CD14-positive monocyte (primary cell): ENCODE results near the gene FHL3. TPM values are rescaled to one million over a fixed set of nuclear protein-coding genes. Genes with fewer than 3 reads are reported as not detected.
A peak's percentile ranks its signal among the peaks of the same experiment; 100 is the strongest.

ENCODE experiments used
- DNase-seq, 3 donors: peaks; one replicate each; pipeline ENCODE4 v3.0.0-alpha.2; 2011 to 2022
- H2AFZ ChIP-seq: 2 replicates; pipeline ENCODE4 v1.6.0; 2012; ENCODE audit warnings: mild to moderate bottlenecking, low read depth, low read length, inconsistent platforms; ENCODE audit not compliant: insufficient read depth, poor library complexity, severe bottlenecking
- H3K27ac ChIP-seq, 2 donors: 1 replicate in 1 of 2; 2 replicates in 1 of 2; pipeline ENCODE4 v1.5.1; 2012 to 2013; ENCODE audit warnings: low read length in 2 of 2, control low read depth in 1 of 2, inconsistent platforms in 1 of 2, low read depth in 1 of 2, mild to moderate bottlenecking in 1 of 2
- H3K27me3 ChIP-seq, 2 donors: one replicate each; pipeline versions ENCODE4 v1.6.0 to v1.6.1; 2011 to 2013; ENCODE audit warnings: low read length in 2 of 2; ENCODE audit not compliant: control insufficient read depth in 2 of 2, insufficient read depth in 2 of 2
- H3K36me3 ChIP-seq, 2 donors: replicated peaks in 1 of 2; 1 replicate in 1 of 2; 2 replicates in 1 of 2; pipeline versions ENCODE4 v1.5.1 to v1.6.1; 2012 to 2013; ENCODE audit warnings: low read length in 2 of 2, control low read depth in 1 of 2, inconsistent platforms in 1 of 2, mild to moderate bottlenecking in 1 of 2; ENCODE audit not compliant: insufficient read depth in 2 of 2, control insufficient read depth in 1 of 2
- H3K4me1 ChIP-seq, 2 donors: 1 replicate in 1 of 2; 2 replicates in 1 of 2; pipeline versions ENCODE4 v1.5.1 to v1.6.1; 2012 to 2013; ENCODE audit warnings: low read length in 2 of 2, control low read depth in 1 of 2, inconsistent platforms in 1 of 2, mild to moderate bottlenecking in 1 of 2, moderate library complexity in 1 of 2; ENCODE audit not compliant: insufficient read depth in 2 of 2, control insufficient read depth in 1 of 2
- H3K4me2 ChIP-seq: replicated peaks from 2 replicates; pipeline ENCODE3; 2012; ENCODE audit warnings: low read length, moderate library complexity, mild to moderate bottlenecking; ENCODE audit not compliant: poor library complexity, severe bottlenecking; ENCODE audit errors: extremely low read depth
- H3K4me3 ChIP-seq, 3 experiments: fragments of 200-600 bp in 1 of 3; sonication (generic) in 1 of 3; replicated peaks in 1 of 3; 1 replicate in 2 of 3; 2 replicates in 1 of 3; pipeline ENCODE4 v1.5.1; 2011 to 2013; ENCODE audit warnings: low read length in 3 of 3, mild to moderate bottlenecking in 3 of 3, control low read depth in 2 of 3, low read depth in 2 of 3, inconsistent platforms in 1 of 3, moderate library complexity in 1 of 3
- H3K79me2 ChIP-seq: 2 replicates; pipeline ENCODE4 v1.6.0; 2012; ENCODE audit warnings: mild to moderate bottlenecking, control low read depth, inconsistent platforms, low read length, moderate library complexity; ENCODE audit not compliant: insufficient read depth
- H3K9ac ChIP-seq: 2 replicates; pipeline ENCODE4 v1.6.0; 2017; ENCODE audit warnings: low read length, mild to moderate bottlenecking; ENCODE audit not compliant: insufficient read depth, poor library complexity, severe bottlenecking
- H3K9me3 ChIP-seq, 2 donors: replicated peaks in 1 of 2; 1 replicate in 1 of 2; 2 replicates in 1 of 2; pipeline versions ENCODE4 v1.5.1 to v1.6.1; 2012 to 2013; ENCODE audit warnings: low read length in 2 of 2, control low read depth in 1 of 2; ENCODE audit not compliant: control insufficient read depth in 1 of 2, insufficient read depth in 1 of 2
- H4K20me1 ChIP-seq: 2 replicates; pipeline ENCODE4 v1.6.0; 2012; ENCODE audit warnings: mild to moderate bottlenecking, low read length, control low read depth, moderate library complexity; ENCODE audit not compliant: insufficient read depth
- H3K27ac Mint-ChIP-seq, 7 donors: one replicate each; pipeline ENCODE4 v1.8.0; 2020; ENCODE audit warnings: mild to moderate bottlenecking in 7 of 7, mixed read lengths in 7 of 7, moderate library complexity in 6 of 7, inconsistent platforms in 2 of 7
- H3K27me3 Mint-ChIP-seq, 3 donors: one replicate each; pipeline ENCODE4 v1.8.0; 2021 to 2022; ENCODE audit warnings: low read depth in 3 of 3, mild to moderate bottlenecking in 3 of 3, mixed read lengths in 3 of 3, moderate library complexity in 3 of 3, inconsistent platforms in 1 of 3
- H3K36me3 Mint-ChIP-seq, 2 donors: one replicate each; pipeline ENCODE4 v1.8.0; 2020; ENCODE audit warnings: mixed read lengths in 2 of 2, inconsistent platforms in 1 of 2, mild to moderate bottlenecking in 1 of 2
- H3K4me1 Mint-ChIP-seq: one replicate; pipeline ENCODE4 v1.8.0; 2020; ENCODE audit warnings: mild to moderate bottlenecking, mixed read lengths
- H3K4me3 Mint-ChIP-seq, 2 donors: one replicate each; pipeline ENCODE4 v1.8.0; 2020; ENCODE audit warnings: mild to moderate bottlenecking in 2 of 2, mixed read lengths in 2 of 2, moderate library complexity in 1 of 2
- H3K9me3 Mint-ChIP-seq, 7 donors: one replicate each; pipeline ENCODE4 v1.8.0; 2020 to 2022; ENCODE audit warnings: mixed read lengths in 7 of 7, mild to moderate bottlenecking in 6 of 7, moderate library complexity in 6 of 7, inconsistent platforms in 2 of 7
- WGBS: methylation state at CpG from one replicate; pipeline ENCODE4 v1.1.5; 2013; ENCODE audit warnings: missing lambda C conversion rate; ENCODE audit not compliant: insufficient coverage; 5-methylcytosine and 5-hydroxymethylcytosine counted together
- intact Hi-C, 2 donors: fragments of 100-400 bp; cut with micrococcal nuclease; formaldehyde crosslinking; loops; one replicate each; pipeline versions ENCODE4 v1.15.0 to v1.15.1; 2023
- polyA plus RNA-seq, 3 donors: library from polyadenylated mRNA; depleted of rRNA in 1 of 3; unstranded in 2 of 3; stranded (reverse) in 1 of 3; fragments of 300-500 nt in 2 of 3; fragments of >200 nt in 1 of 3; fragmentation: Illumina TruSeq in 2 of 3; gene quantifications; 1 replicate in 2 of 3; 2 replicates in 1 of 3; pipeline ENCODE4 v1.2.3, GENCODE V29; 2012 to 2021
- TF ChIP-seq, protein P1 (sequence below): fragments of 200-600 bp; IDR thresholded peaks from one replicate; pipeline ENCODE4 v1.8.0; 2022; ENCODE audit warnings: antibody characterized with exemption, mild to moderate bottlenecking

FHL3 gene
- polyA plus RNA-seq, 3 donors, result 24.7 to 32.3 (median 26.1) TPM

DNA sequence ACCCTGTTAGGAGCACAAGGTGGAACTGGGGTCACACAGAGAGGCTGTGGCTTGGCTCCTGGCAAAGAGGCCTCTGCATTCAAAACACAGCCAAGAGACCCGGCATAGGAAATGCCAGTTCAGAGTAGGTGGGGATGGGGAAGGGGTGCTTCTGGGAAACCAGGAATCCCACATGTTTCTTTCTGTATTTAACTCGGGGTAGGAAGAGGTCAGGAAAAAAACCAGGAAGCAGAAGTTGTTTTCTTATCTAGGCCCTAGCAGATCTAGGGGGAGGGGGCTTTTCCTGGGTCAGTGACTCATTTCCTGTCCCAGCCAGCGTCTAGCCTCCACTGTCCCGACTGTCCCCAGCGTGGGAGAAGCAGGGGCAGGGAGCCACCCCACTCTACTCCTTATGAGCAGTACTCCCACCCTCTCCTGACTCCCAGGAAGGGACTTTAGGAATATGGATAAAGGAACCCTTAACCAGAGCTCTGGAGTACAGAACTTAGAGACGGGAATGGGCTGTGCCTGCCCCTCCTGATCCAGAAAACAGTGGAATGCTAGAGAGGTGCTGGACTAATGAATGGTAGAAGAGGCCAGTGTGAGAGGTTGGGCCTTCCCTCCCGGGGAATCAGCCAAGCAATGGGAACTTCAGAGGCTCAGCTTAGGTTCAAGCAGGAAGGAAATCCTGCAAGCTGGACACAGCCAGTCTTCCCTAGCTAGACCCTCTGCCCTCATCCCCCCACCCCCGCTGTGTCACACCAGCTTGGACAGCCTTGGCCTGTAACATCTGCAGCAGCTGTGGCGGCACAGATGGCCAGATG lies 5.7 kb downstream of the FHL3 start:
- peak overlapping the region; percentile 9 for H2AFZ ChIP-seq
- TF ChIP-seq, protein P1, sequence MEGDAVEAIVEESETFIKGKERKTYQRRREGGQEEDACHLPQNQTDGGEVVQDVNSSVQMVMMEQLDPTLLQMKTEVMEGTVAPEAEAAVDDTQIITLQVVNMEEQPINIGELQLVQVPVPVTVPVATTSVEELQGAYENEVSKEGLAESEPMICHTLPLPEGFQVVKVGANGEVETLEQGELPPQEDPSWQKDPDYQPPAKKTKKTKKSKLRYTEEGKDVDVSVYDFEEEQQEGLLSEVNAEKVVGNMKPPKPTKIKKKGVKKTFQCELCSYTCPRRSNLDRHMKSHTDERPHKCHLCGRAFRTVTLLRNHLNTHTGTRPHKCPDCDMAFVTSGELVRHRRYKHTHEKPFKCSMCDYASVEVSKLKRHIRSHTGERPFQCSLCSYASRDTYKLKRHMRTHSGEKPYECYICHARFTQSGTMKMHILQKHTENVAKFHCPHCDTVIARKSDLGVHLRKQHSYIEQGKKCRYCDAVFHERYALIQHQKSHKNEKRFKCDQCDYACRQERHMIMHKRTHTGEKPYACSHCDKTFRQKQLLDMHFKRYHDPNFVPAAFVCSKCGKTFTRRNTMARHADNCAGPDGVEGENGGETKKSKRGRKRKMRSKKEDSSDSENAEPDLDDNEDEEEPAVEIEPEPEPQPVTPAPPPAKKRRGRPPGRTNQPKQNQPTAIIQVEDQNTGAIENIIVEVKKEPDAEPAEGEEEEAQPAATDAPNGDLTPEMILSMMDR, result no peak
- H3K9me3 Mint-ChIP-seq, result no peaks in the 10 kb centered on the region
- H3K79me2 ChIP-seq, result peaks cover 73% of the 10 kb centered on the region
- H4K20me1 ChIP-seq, result peaks cover 20% of the 10 kb centered on the region
- peaks cover 91% of the 10 kb centered on the region for H3K4me1 Mint-ChIP-seq
- H3K4me1 ChIP-seq, result peaks cover 93 to 99% of the 10 kb centered on the region in 2 donors
- DNase-seq, result peak; percentile 70 to 94 (median 92)
- peak overlapping the region; percentile 64 to 88 for H3K4me3 Mint-ChIP-seq
- peak overlapping the region; percentile 91 to 92 for H3K27ac ChIP-seq
- peaks cover 0 to 3% (median 0%) of the 10 kb centered on the region in 3 donors for H3K27me3 Mint-ChIP-seq
- H3K27ac Mint-ChIP-seq, result peak overlapping the region; percentile 93 to 98 (median 97)
- H3K4me2 ChIP-seq, result peak overlapping the region; percentile 79
- peaks cover 19 to 20% of the 10 kb centered on the region in 2 donors for H3K36me3 ChIP-seq
- no peaks in the 10 kb centered on the region for H3K9me3 ChIP-seq
- peak overlapping the region; percentile 10 to 61 (median 11) for H3K4me3 ChIP-seq
- H3K36me3 Mint-ChIP-seq, result peaks cover 31 to 34% of the 10 kb centered on the region in 2 donors
- no peaks in the 10 kb centered on the region for H3K27me3 ChIP-seq
- intact Hi-C loops, result loop anchor here in 1 of 2 donors (10.0 kb wide), 1 partner anchor 185 kb away; no protein-coding TSS in a partner anchor
- WGBS, result 0% methylated on average over 4 of the region's 9 CpGs
- peak overlapping the region; percentile 70 for H3K9ac ChIP-seq

DNA sequence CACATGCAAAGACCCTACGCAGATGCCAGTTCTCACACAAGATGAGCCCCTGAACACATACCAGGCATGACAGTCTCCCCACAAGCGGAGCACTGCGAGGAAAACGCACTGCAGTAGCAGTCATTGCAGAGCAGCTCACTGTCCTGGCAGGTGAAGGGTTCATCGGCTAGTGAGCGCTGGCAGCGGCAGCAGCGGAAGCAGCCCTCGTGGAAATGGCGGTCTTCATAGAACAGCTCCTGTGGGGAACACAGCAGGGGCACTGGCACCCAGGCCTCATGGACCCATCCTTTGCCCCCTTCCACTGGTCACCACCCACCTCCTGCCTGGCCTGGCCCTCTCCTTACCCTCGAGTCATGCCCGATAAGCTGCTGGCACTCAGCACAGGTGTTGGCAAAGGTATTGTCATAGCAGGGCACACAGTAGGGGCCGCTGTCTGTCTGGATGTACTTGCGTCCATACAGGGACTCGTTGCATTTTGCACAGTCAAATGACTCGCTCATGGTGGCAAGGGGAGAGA lies 6.3 kb downstream of the FHL3 start:
- no peak overlapping the region for H2AFZ ChIP-seq

More for the DNA sequence above, 6.3 kb downstream of the FHL3 start:
- Histone ChIP-seq H3K4me2 (peak overlapping the region; percentile 79), H3K27me3 (no peaks in the 10 kb centered on the region), H3K4me3 (peak overlapping the region in 1 of 3 experiments; percentile 61), H3K79me2 (peaks cover 66% of the 10 kb centered on the region), H3K4me1 (peaks cover 94 to 95% of the 10 kb centered on the region in 2 donors), H4K20me1 (peaks cover 13% of the 10 kb centered on the region), H3K36me3 (peaks cover 19 to 20% of the 10 kb centered on the region in 2 donors), H3K27ac (peak overlapping the region; percentile 91 to 92), H3K9me3 (no peaks in the 10 kb centered on the region), H3K9ac (peak overlapping the region; percentile 70)
- Mint-ChIP-seq H3K9me3 (no peaks in the 10 kb centered on the region), H3K27me3 (peaks cover 0 to 3% (median 0%) of the 10 kb centered on the region in 3 donors), H3K4me1 (peaks cover 86% of the 10 kb centered on the region), H3K4me3 (peak overlapping the region; percentile 64 to 88), H3K36me3 (peaks cover 36 to 37% of the 10 kb centered on the region in 2 donors), H3K27ac (peak overlapping the region; percentile 93 to 98 (median 97))
- peak in 1 of 3 donors; percentile 55 for DNase-seq
- TF ChIP-seq, protein P1, result no peak
- intact Hi-C loops, result no loop called here
- 73% methylated on average over 16 of the region's 16 CpGs for WGBS
